GM21360 (cell line): Measurements from ENCODE around the gene CCDC57.

ENCODE experiments used
- ATAC-seq: cut with Tn5 transposase; IDR thresholded peaks from one replicate; pipeline ENCODE4 v1.9.1; 2021; ENCODE audit warnings: mild to moderate bottlenecking, moderate library complexity; ENCODE audit not compliant: unreplicated experiment

The CCDC57 gene

GRCh38 chr17:82054351-82055022 lies 158.2 kb downstream of the CCDC57 start:
- no peak for ATAC-seq

- ATAC-seq = no peak
Measured at GRCh38 chr17:82053556-82054263, 158.9 kb downstream of the CCDC57 start.

- ATAC-seq = no peak
Measured at GRCh38 chr17:82053130-82053529, 159.5 kb downstream of the CCDC57 start.

- ATAC-seq = no peak
Measured at GRCh38 chr17:82052638-82053059, 160.0 kb downstream of the CCDC57 start.

- no peak for ATAC-seq
Measured at GRCh38 chr17:82051776-82052637, 160.6 kb downstream of the CCDC57 start, which contains the start of the genes GPS1 and RFNG. Gene GPS1 (plus strand): TSS chr17:82051898. CDS start chr17:82051932, 34 bp downstream. Gene RFNG (minus strand): TSS chr17:82051811. CDS start chr17:82051766, 45 bp downstream.
